OCI-LY3 (cell line): ENCODE measurements around the gene KICS2.
"Not testable (repeated sequence)": the region's sequence is repeated elsewhere in the genome, so short reads cannot be mapped to it uniquely, and the experiment has no call there.

Experiments used
- H2AFZ ChIP-seq: fragments of 200-600, 300-600 bp; shearing (Covaris generic); 2 replicates; pipeline ENCODE4 v1.6.0; 2014; ENCODE audit warnings: antibody characterized with exemption, low read depth, low read length
- H3K27ac ChIP-seq: fragments of 200-600, 300-600 bp; sonication (generic); 2 replicates; pipeline ENCODE4 v1.5.1; 2014; ENCODE audit warnings: mild to moderate bottlenecking, low read length, moderate library complexity, mixed read lengths
- H3K27me3 ChIP-seq: fragments of 200-600, 300-600 bp; sonication (generic); 2 replicates; pipeline ENCODE4 v1.6.1; 2014; ENCODE audit warnings: low read depth, low read length, mixed read lengths
- H3K36me3 ChIP-seq: fragments of 200-600, 300-600 bp; sonication (generic); replicated peaks from 2 replicates; pipeline ENCODE3; 2014; ENCODE audit warnings: low read depth, low read length, mixed read lengths
- H3K4me1 ChIP-seq: fragments of 300-600, 200-600 bp; sonication (generic); 2 replicates; pipeline ENCODE4 v1.6.1; 2014; ENCODE audit warnings: low read length, mixed read lengths
- H3K4me2 ChIP-seq: fragments of 200-600, 300-600 bp; sonication (generic); 2 replicates; pipeline ENCODE4 v1.6.1; 2014; ENCODE audit warnings: low read length, mixed read lengths
- H3K4me3 ChIP-seq: fragments of 300-600, 200-600 bp; sonication (generic); 2 replicates; pipeline ENCODE4 v1.5.1; 2014; ENCODE audit warnings: antibody characterized with exemption, mild to moderate bottlenecking, low read length, moderate library complexity
- H3K79me2 ChIP-seq: fragments of 300-600, 200-600 bp; shearing (Covaris generic); 2 replicates; pipeline ENCODE4 v1.6.1; 2014; ENCODE audit warnings: mild to moderate bottlenecking, low read length, mixed read lengths
- H3K9ac ChIP-seq: fragments of 300-600, 200-600 bp; shearing (Covaris generic); 2 replicates; pipeline ENCODE4 v1.6.0; 2014; ENCODE audit warnings: mild to moderate bottlenecking, low read length, moderate library complexity
- H3K9me3 ChIP-seq: fragments of 200-600, 300-600 bp; shearing (Covaris generic); 2 replicates; pipeline ENCODE4 v1.6.1; 2014; ENCODE audit warnings: low read length, mixed read lengths; ENCODE audit not compliant: insufficient read depth
- H4K20me1 ChIP-seq: fragments of 200-600, 300-600 bp; sonication (generic); 2 replicates; pipeline ENCODE4 v1.6.1; 2016; ENCODE audit warnings: low read length, mixed read lengths; ENCODE audit not compliant: insufficient read depth
- CTCF ChIP-seq: fragments of 200-600, 300-600 bp; sonication (generic); IDR thresholded peaks from 2 replicates; pipeline ENCODE4 v1.5.1; 2014; ENCODE audit warnings: antibody characterized with exemption, low read length, low read depth
- EZH2phosphoT487 ChIP-seq: fragments of 200-600 bp; shearing (Covaris generic); IDR thresholded peaks from 2 replicates; pipeline ENCODE4 v1.6.1; 2018; ENCODE audit warnings: antibody characterized with exemption, mixed run types, low read depth

KICS2 gene

GRCh38 chr12:64219145-64219544, 3.0 kb downstream of the KICS2 start:
- TF ChIP-seq EZH2phosphoT487 (no peak), CTCF (no peak)
- Histone ChIP-seq H3K27ac (no peak overlapping the region), H4K20me1 (no peaks in the 10 kb centered on the region), H3K79me2 (peaks cover 27% of the 10 kb centered on the region), H3K27me3 (no peaks in the 10 kb centered on the region), H3K36me3 (peaks cover 6% of the 10 kb centered on the region), H3K4me1 (peaks cover 27% of the 10 kb centered on the region), H3K9ac (no peak overlapping the region), H3K9me3 (no peaks in the 10 kb centered on the region), H2AFZ (no peak overlapping the region), H3K4me3 (peak overlapping the region; percentile 51; the same call in 1 of the 2 replicates), H3K4me2 (peak overlapping the region; percentile 66)

GRCh38 chr12:64218597-64218996, 3.5 kb downstream of the KICS2 start:
- TF ChIP-seq CTCF, result no peak
- no peak for TF ChIP-seq EZH2phosphoT487
- Histone ChIP-seq H3K4me1 (peaks cover 27% of the 10 kb centered on the region), H3K36me3 (peaks cover 8% of the 10 kb centered on the region), H3K27ac (no peak overlapping the region), H3K4me2 (peak overlapping the region; percentile 66), H3K9ac (no peak overlapping the region), H3K4me3 (peak overlapping the region; percentile 51), H3K27me3 (no peaks in the 10 kb centered on the region), H4K20me1 (no peaks in the 10 kb centered on the region), H3K79me2 (peaks cover 27% of the 10 kb centered on the region), H3K9me3 (no peaks in the 10 kb centered on the region), H2AFZ (no peak overlapping the region)

DNA sequence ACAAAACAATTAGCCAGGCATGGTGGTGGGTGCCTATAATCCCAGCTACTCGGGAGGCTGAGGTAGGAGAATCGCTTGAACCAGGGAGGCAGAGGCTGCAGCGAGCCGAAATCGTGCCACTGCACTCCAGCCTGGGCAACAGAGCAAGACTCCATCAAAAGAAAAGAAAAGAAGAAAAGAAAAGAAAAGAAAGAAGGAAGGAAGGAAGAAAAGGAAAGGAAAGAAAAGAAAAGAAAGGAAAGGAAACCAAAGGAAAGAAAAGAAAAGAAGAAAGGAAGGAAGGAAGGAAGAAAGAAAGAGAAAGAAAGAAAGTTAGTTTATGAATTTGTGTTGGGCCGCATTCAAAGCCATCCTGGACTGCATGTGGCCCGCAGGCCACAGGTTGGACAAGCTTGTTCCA, 4.5 kb downstream of the KICS2 start:
- H3K4me2 ChIP-seq, H3K27ac ChIP-seq: not testable (repeated sequence)

DNA sequence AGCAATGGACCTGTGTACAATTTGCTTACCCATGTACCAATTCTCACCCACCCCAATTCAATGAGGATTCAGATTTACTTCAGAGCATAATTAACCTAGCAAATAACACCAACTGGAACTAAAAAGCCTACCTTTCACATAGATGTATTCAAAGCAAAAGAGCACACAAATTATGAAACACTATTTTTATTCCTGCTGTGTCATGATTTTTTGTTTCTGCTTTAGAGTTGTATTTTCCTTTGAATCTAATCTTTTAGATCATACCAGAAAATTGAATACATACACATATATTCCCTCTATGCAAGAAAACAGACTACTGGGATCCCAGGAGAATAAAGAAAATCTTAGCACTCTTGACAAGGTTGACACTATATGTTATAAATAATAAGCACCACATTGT, 5.9 kb downstream of the KICS2 start:
- TF ChIP-seq CTCF, result no peak
- TF ChIP-seq EZH2phosphoT487, result no peak
- H3K36me3 ChIP-seq, result peaks cover 20% of the 10 kb centered on the region
- H3K4me1 ChIP-seq, result peaks cover 23% of the 10 kb centered on the region
- H3K27ac ChIP-seq, result no peak overlapping the region
- no peaks in the 10 kb centered on the region for H4K20me1 ChIP-seq
- no peak overlapping the region for H3K9ac ChIP-seq
- H3K27me3 ChIP-seq, result no peaks in the 10 kb centered on the region
- no peak overlapping the region for H3K4me3 ChIP-seq
- H3K79me2 ChIP-seq, result peaks cover 19% of the 10 kb centered on the region
- H3K4me2 ChIP-seq, result no peak overlapping the region
- H3K9me3 ChIP-seq, result no peaks in the 10 kb centered on the region
- no peak overlapping the region for H2AFZ ChIP-seq

More for the DNA sequence above, 4.5 kb downstream of the KICS2 start:
- Histone ChIP-seq H3K36me3 (peaks cover 11% of the 10 kb centered on the region), H3K4me1 (peaks cover 23% of the 10 kb centered on the region), H3K79me2 (peaks cover 27% of the 10 kb centered on the region)
- H3K9ac ChIP-seq, H3K27me3 ChIP-seq, H3K9me3 ChIP-seq, H4K20me1 ChIP-seq, H3K4me3 ChIP-seq, H2AFZ ChIP-seq: not testable (repeated sequence)
